Type B pancreatic cell (in vitro differentiated cells): ENCODE measurements around the gene RAB20. TPM values are rescaled to one million over a fixed set of nuclear protein-coding genes. Genes with fewer than 3 reads are reported as not detected.

Experiments
- DNase-seq: peaks from one replicate; pipeline ENCODE4 v3.0.0; 2021; ENCODE audit warnings: mixed read lengths; ENCODE audit not compliant: unreplicated experiment; ENCODE audit errors: extremely low spot score
- H3K27ac Mint-ChIP-seq: 2 replicates; pipeline ENCODE4 v1.8.0; 2021; ENCODE audit warnings: mild to moderate bottlenecking, mixed read lengths
- H3K27me3 Mint-ChIP-seq: 2 replicates; pipeline ENCODE4 v1.8.0; 2021; ENCODE audit warnings: mixed read lengths
- H3K36me3 Mint-ChIP-seq: 2 replicates; pipeline ENCODE4 v1.8.0; 2021; ENCODE audit warnings: mixed read lengths
- H3K4me1 Mint-ChIP-seq: one replicate; pipeline ENCODE4 v1.8.0; 2021; ENCODE audit warnings: mixed read lengths; ENCODE audit not compliant: unreplicated experiment
- H3K4me3 Mint-ChIP-seq: 2 replicates; pipeline ENCODE4 v1.8.0; 2021; ENCODE audit warnings: mild to moderate bottlenecking, mixed read lengths
- H3K9me3 Mint-ChIP-seq: 2 replicates; pipeline ENCODE4 v1.8.0; 2021; ENCODE audit warnings: mixed read lengths
- total RNA-seq: library from RNA; stranded (reverse); gene quantifications from 2 replicates; pipeline ENCODE4 v1.2.1, GENCODE V29; 2021; ENCODE audit warnings: low replicate concordance
- TF ChIP-seq, protein P1 (sequence below): fragments of 200-600 bp; sonication (generic); conservative IDR thresholded peaks from 2 replicates; pipeline ENCODE4 v1.5.0; 2021; ENCODE audit warnings: antibody characterized with exemption, mild to moderate bottlenecking

RAB20 gene
- total RNA-seq, 1 donor from 2014 or later = 6.4 TPM

- Mint-ChIP-seq H3K4me3 (no peak overlapping the region), H3K9me3 (peaks cover 7% of the 10 kb centered on the region), H3K27me3 (no peaks in the 10 kb centered on the region), H3K4me1 (peaks cover 6% of the 10 kb centered on the region), H3K36me3 (peaks cover 26% of the 10 kb centered on the region), H3K27ac (no peak overlapping the region)
- no peak for DNase-seq
- TF ChIP-seq, protein P1, sequence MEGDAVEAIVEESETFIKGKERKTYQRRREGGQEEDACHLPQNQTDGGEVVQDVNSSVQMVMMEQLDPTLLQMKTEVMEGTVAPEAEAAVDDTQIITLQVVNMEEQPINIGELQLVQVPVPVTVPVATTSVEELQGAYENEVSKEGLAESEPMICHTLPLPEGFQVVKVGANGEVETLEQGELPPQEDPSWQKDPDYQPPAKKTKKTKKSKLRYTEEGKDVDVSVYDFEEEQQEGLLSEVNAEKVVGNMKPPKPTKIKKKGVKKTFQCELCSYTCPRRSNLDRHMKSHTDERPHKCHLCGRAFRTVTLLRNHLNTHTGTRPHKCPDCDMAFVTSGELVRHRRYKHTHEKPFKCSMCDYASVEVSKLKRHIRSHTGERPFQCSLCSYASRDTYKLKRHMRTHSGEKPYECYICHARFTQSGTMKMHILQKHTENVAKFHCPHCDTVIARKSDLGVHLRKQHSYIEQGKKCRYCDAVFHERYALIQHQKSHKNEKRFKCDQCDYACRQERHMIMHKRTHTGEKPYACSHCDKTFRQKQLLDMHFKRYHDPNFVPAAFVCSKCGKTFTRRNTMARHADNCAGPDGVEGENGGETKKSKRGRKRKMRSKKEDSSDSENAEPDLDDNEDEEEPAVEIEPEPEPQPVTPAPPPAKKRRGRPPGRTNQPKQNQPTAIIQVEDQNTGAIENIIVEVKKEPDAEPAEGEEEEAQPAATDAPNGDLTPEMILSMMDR = no peak
Observed at GRCh38 chr13:110495881-110496280, 65.6 kb downstream of the RAB20 start.

GRCh38 chr13:110495376-110495775, 66.1 kb downstream of the RAB20 start:
- Mint-ChIP-seq H3K9me3 (peaks cover 7% of the 10 kb centered on the region), H3K27ac (no peak overlapping the region), H3K4me3 (no peak overlapping the region), H3K36me3 (peaks cover 22% of the 10 kb centered on the region), H3K4me1 (peaks cover 6% of the 10 kb centered on the region), H3K27me3 (no peaks in the 10 kb centered on the region)
- no peak for DNase-seq
- TF ChIP-seq, protein P1 = no peak

DNA sequence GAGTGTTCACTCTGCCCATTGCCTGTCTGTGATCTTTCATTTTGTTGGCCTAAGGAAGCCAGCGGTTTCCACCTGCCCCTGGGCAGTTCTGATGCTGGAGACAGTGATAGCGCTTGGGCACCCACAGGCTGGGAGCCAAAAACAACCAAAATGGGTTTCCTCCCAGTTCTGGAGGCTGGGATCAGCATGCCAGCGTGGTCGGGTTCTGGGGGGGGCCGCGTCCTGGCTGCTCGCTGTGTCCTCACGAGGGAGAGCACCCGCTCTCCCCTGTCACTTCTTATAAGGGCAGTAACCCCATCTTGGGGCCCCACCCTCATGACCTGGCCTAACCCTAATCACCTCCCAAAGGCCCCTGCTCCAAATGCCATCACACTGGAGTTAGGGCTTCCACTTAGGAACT, 67.9 kb downstream of the RAB20 start:
- H3K9me3 Mint-ChIP-seq = no peaks in the 10 kb centered on the region
- H3K4me3 Mint-ChIP-seq = no peak overlapping the region
- no peak for DNase-seq
- no peaks in the 10 kb centered on the region for H3K27me3 Mint-ChIP-seq
- no peak overlapping the region for H3K27ac Mint-ChIP-seq
- H3K36me3 Mint-ChIP-seq = peaks cover 9% of the 10 kb centered on the region
- no peaks in the 10 kb centered on the region for H3K4me1 Mint-ChIP-seq
- TF ChIP-seq, protein P1 = no peak

GRCh38 chr13:110492679-110493593, 68.6 kb downstream of the RAB20 start:
- TF ChIP-seq, protein P1 = no peak
- Mint-ChIP-seq H3K27me3 (no peaks in the 10 kb centered on the region), H3K9me3 (no peaks in the 10 kb centered on the region), H3K4me1 (no peaks in the 10 kb centered on the region), H3K27ac (no peak overlapping the region), H3K36me3 (peaks cover 4% of the 10 kb centered on the region), H3K4me3 (no peak overlapping the region)
- no peak for DNase-seq

- H3K36me3 Mint-ChIP-seq = peaks cover 4% of the 10 kb centered on the region
- no peaks in the 10 kb centered on the region for H3K9me3 Mint-ChIP-seq
- no peak overlapping the region for H3K27ac Mint-ChIP-seq
- no peaks in the 10 kb centered on the region for H3K27me3 Mint-ChIP-seq
- H3K4me1 Mint-ChIP-seq = no peaks in the 10 kb centered on the region
- TF ChIP-seq, protein P1 = no peak
- H3K4me3 Mint-ChIP-seq = no peak overlapping the region
- no peak for DNase-seq
Observed at GRCh38 chr13:110491869-110492678, 69.4 kb downstream of the RAB20 start.
